A549 treated with CpdA at 1 μM for 4 hours (cell line): ENCODE measurements around the gene NUDT15. TPM values are rescaled to one million over a fixed set of nuclear protein-coding genes. Genes with fewer than 3 reads are reported as not detected.

Experiments used
- total RNA-seq: library from RNA; stranded (reverse); fragments of 200-300 nt; extraction: Qiagen RNA extraction; gene quantifications from 5 replicates; pipeline ENCODE4 v1.2.3, GENCODE V29; 2022; ENCODE audit warnings: low read depth

Gene NUDT15
- total RNA-seq: 26.1 to 31.1 TPM (median 27.1 TPM) in 5 replicates

DNA sequence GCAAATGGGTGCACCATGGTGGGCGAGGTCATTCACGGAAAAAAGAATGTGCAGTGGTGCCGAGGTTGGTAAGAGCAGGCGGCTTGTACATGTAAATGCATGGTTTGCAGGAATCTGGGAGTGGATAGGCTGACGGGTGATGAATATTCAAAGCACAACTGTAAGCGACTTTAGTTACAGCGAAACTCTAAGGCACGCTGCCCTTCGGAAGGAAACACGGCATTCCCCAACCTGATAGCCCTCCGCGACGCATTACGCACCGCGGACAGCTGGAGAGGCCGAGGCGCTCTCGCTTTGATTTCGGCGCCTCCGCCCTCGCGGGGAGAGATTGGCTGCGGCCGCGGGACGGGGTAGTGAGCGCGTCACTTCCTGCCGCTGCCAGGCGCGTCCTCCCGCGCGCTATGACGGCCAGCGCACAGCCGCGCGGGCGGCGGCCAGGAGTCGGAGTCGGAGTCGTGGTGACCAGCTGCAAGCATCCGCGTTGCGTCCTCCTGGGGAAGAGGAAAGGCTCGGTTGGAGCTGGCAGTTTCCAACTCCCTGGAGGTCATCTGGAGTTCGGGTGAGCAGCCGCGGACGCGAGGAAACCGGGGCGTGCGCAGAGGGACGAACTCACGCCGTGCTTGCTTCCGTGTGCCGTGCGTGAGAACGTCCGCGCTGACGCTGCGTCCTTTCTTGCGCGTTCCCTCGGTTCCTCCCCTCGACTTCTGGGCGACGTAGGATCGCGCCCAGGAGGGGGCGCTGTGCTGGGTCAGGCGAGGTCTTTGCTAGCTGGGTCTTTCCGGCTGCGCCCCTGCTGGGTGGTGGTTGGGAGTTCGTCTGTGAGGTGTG is at the start of gene NUDT15:
NUDT15 (plus strand) TSS at position 381 of the 828 bp plus-strand sequence; CDS start at position 402, 21 bp downstream.

DNA sequence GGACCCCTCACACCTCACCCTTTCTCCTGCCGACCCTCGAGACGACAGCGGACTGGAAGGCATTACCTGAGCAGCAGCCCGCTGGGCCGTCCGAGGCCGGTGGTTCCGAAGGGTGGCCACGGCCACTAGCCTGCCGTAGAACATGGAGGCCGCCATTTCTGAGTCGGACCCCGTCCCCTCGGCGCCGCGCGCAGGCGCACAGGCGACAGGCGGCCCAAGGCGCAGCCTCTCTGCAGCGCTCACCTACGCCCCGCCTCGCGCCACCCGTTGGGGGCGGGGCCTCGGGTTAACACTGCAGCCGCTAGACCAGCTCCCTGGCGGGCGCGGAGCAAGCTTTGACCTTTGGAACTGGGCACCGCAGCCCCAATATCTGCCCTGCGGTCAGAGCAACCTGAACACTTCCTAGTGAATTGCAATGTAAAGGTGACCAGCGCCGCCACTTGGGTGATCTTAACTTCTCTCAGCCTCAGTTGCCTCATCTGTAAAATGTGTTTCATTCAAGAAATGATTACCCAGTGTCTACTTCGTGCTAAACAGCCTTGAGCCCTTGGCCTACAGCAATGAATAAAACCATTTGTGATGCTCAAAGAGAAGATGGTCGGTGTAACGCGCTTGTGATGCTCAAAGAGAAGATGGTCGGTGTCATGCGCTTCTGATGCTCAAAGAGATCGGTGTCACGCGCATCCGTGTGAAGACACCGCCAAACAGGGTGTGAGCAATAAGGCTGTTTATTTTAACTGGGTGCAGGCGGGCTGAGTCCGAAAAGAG is 36.2 kb upstream of the NUDT15 start, which contains the start of gene SUCLA2:
SUCLA2 (minus strand) TSS at position 160 of the 768 bp plus-strand sequence; CDS start at position 156, 4 bp downstream.

DNA sequence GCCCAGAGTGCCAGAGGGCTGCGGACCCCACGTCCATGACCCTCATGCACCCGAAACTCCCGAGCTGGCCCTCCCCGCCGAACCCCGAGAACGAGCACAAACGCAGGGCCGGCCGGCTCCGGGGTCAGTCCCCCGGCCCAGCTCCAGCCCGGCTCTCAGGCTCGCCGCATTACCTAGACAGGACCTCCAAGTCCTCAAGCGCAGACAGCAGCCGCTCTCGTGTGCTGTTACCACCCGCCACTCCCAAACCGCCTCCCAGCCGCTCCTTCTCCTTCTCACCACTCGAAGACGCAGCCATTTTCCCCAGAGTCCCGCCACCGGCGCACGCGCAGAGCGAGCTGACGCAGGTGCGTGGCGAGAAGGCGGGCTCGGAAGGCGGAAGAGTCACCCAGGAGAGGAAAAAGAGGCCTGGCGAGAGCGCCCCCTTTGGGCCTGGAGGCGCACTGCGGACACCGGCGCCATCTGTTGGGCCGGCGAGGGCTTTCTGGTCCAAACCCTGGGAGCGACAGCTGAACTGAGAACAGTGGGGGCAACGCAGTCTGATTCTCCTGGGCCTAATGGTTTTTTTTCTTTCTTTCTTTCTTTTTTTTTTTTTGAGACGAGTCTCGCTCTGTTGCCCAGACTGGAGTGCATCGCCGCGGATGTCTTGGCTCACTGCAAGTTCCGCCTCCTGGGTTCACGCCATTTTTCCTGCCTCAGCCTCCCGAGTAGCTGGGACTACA is 57.4 kb downstream of the NUDT15 start, which contains the start of gene MED4:
MED4 (minus strand) TSS at position 324 of the 722 bp plus-strand sequence; CDS start at position 298, 26 bp downstream.

Other genes with a start within 250 kb of the NUDT15 start
- 28.9 to 33.4 TPM (median 31.3 TPM) in 5 replicates for gene SUCLA2, start 36.5 kb upstream of the NUDT15 start, total RNA-seq
- 35.6 to 46.8 TPM (median 36.9 TPM) in 5 replicates for gene MED4, start 57.4 kb downstream of the NUDT15 start, total RNA-seq
- 125 to 180 TPM (median 139 TPM) in 5 replicates for gene ITM2B, start 195.5 kb downstream of the NUDT15 start, total RNA-seq